Measurements from ENCODE around the gene CDC42EP3.

CDC42EP3 gene

DNA sequence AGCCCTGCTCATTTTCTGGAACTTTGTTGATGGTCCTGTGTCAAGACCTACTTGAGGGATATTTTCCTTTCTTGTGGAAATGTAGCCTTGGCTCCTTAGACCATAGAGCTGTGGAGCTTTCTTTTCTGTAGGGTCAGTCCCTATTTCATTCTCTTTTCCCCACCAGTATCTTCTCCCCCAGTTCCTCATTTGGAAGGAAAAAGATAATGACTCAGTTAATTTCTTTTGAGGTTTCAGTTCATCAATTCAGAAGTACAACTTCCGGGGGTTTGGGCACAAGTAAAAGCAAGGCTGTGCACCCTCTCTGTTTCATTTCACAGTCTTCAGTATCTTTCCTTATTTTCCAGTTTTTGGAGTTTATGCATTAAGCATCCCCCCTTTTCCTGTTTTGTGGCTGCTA, 70.7 kb downstream of the CDC42EP3 start:
- peak overlapping the region; percentile 30; the same call in 1 of the 2 replicates for H3K4me3 ChIP-seq (ENCODE audit: low read length)
- H3K27me3 ChIP-seq (ENCODE audit: low read depth, low read length) = no peaks in the 10 kb centered on the region
- H3K4me2 ChIP-seq (ENCODE audit: low read length) = peak overlapping the region; percentile 63
- TF ChIP-seq, protein P1, sequence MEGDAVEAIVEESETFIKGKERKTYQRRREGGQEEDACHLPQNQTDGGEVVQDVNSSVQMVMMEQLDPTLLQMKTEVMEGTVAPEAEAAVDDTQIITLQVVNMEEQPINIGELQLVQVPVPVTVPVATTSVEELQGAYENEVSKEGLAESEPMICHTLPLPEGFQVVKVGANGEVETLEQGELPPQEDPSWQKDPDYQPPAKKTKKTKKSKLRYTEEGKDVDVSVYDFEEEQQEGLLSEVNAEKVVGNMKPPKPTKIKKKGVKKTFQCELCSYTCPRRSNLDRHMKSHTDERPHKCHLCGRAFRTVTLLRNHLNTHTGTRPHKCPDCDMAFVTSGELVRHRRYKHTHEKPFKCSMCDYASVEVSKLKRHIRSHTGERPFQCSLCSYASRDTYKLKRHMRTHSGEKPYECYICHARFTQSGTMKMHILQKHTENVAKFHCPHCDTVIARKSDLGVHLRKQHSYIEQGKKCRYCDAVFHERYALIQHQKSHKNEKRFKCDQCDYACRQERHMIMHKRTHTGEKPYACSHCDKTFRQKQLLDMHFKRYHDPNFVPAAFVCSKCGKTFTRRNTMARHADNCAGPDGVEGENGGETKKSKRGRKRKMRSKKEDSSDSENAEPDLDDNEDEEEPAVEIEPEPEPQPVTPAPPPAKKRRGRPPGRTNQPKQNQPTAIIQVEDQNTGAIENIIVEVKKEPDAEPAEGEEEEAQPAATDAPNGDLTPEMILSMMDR (IDR thresholded peaks at IDR 0.05; ENCODE audit: low read depth, low read length) = no peak
- no peak for TF ChIP-seq EZH2phosphoT487 (IDR thresholded peaks at IDR 0.05; ENCODE audit: low read depth)
- no peak overlapping the region for H2AFZ ChIP-seq (ENCODE audit: low read depth, low read length)
- no peaks in the 10 kb centered on the region for H4K20me1 ChIP-seq (ENCODE audit: insufficient read depth, low read length)
- peak overlapping the region; percentile 33; the same call in 1 of the 2 replicates for H3K9ac ChIP-seq (ENCODE audit: low read length)
- peaks cover 35% of the 10 kb centered on the region for H3K4me1 ChIP-seq (ENCODE audit: low read length)
- peaks cover 4% of the 10 kb centered on the region; the same call in 1 of the 2 replicates for H3K9me3 ChIP-seq (ENCODE audit: insufficient read depth, low read length)
- H3K79me2 ChIP-seq (ENCODE audit: low read length) = no peaks in the 10 kb centered on the region
- peak overlapping the region; percentile 52 for H3K27ac ChIP-seq (ENCODE audit: low read length)
- H3K36me3 ChIP-seq (replicated peaks; ENCODE audit: low read depth, low read length) = no peaks in the 10 kb centered on the region

DNA sequence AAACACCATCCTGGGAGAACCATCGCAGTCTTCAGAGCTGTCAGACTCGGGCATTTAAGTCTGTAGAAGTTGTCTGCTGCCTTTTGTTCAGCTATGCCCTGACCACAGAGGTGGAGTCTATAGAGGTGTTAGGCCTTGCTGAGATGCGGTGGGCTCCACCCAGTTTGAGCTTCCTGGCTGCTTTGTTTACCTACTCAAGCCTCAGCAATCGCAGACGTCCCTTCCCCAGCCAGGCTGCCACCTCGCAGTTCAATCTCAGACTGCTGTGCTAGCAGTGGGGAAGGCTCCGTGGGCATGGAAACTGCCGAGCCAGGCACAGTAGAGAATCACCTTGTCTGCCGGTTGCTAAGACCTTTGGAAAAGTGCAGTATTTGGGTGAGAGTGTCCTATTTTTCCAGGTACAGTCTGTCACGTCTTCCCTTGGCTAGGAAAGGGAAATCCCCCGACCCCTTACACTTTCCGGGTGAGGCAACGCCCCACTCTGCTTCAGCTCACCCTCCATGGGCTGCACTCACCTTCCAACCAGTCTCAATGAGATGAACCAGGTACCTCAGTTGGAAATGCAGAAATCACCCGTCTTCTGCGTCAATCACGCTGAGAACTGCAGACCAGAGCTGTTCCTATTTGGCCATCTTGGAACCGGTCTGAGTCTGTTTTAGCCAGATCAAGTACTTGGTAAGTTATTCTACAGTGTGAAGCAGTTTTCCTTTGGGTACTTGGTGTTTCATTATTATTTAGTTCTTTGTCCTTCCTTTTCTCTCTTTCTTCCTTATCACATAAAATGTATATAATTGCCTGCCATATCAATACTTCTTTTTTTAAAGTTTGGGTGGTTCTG, 71.5 kb downstream of the CDC42EP3 start:
- Histone ChIP-seq H3K27me3 (ENCODE audit: low read depth, low read length) (no peaks in the 10 kb centered on the region), H3K9me3 (ENCODE audit: insufficient read depth, low read length) (no peaks in the 10 kb centered on the region), H3K79me2 (ENCODE audit: low read length) (no peaks in the 10 kb centered on the region), H4K20me1 (ENCODE audit: insufficient read depth, low read length) (no peaks in the 10 kb centered on the region), H2AFZ (ENCODE audit: low read depth, low read length) (no peak overlapping the region), H3K4me2 (ENCODE audit: low read length) (peak overlapping the region; percentile 63), H3K36me3 (replicated peaks; ENCODE audit: low read depth, low read length) (no peaks in the 10 kb centered on the region), H3K4me3 (ENCODE audit: low read length) (peak overlapping the region; percentile 9; the same call in 1 of the 2 replicates), H3K9ac (ENCODE audit: low read length) (no peak overlapping the region), H3K27ac (ENCODE audit: low read length) (peak overlapping the region; percentile 52), H3K4me1 (ENCODE audit: low read length) (peaks cover 35% of the 10 kb centered on the region)
- TF ChIP-seq, protein P1 (IDR thresholded peaks at IDR 0.05; ENCODE audit: low read depth, low read length) = no peak
- TF ChIP-seq EZH2phosphoT487 (IDR thresholded peaks at IDR 0.05; ENCODE audit: low read depth) = no peak

DNA sequence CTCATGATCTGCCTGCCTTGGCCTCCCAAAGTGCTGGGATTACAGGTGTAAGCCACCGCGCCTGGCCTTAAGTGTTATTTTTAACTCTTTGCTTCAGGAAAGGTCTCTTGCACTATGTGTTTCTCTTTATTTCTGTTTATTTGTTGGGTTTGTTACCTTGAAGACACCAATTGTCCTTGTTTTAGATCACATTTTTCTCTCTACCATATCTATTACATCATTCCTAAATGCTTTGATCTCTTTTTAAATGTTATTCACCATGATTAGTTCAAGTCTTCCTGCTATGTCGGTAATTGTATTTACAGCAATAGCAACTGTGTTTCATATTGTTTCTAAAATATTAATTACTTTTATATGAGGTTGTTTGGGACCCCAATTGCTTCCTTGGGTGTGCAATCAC, 77.7 kb downstream of the CDC42EP3 start:
- no peak overlapping the region for H3K4me2 ChIP-seq (ENCODE audit: low read length)
- no peak overlapping the region for H2AFZ ChIP-seq (ENCODE audit: low read depth, low read length)
- H3K36me3 ChIP-seq (replicated peaks; ENCODE audit: low read depth, low read length) = no peaks in the 10 kb centered on the region
- H4K20me1 ChIP-seq (ENCODE audit: insufficient read depth, low read length) = no peaks in the 10 kb centered on the region
- H3K9ac ChIP-seq (ENCODE audit: low read length) = no peak overlapping the region
- TF ChIP-seq, protein P1 (IDR thresholded peaks at IDR 0.05; ENCODE audit: low read depth, low read length) = no peak
- H3K27ac ChIP-seq (ENCODE audit: low read length) = no peak overlapping the region
- H3K4me1 ChIP-seq (ENCODE audit: low read length) = peaks cover 14% of the 10 kb centered on the region
- no peaks in the 10 kb centered on the region for H3K79me2 ChIP-seq (ENCODE audit: low read length)
- no peaks in the 10 kb centered on the region for H3K27me3 ChIP-seq (ENCODE audit: low read depth, low read length)
- H3K4me3 ChIP-seq (ENCODE audit: low read length) = no peak overlapping the region
- 0 out of 2 replicates have a peak, but pooled peaks cover 4% of the 10 kb centered on the region for H3K9me3 ChIP-seq (ENCODE audit: insufficient read depth, low read length)

DNA sequence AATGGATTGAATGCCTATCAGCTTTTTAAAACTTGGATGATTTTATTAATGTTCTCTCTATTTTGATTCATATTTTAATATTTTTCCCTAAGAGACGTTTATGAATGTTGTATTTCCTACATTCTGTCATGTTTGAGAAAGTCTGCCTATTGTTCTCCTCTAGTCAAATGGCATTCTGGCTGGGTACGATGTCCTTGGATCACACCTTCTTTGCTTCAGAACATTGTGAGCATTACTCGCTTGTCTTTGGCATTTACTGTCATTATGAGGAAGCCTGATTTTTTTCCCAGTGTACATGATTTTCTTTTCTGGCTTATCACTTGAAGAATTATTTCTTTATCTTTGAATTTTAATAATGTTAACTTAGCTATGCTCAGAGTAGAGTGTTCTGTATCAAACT, 78.4 kb downstream of the CDC42EP3 start:
- Histone ChIP-seq H3K27ac (ENCODE audit: low read length) (no peak overlapping the region), H3K79me2 (ENCODE audit: low read length) (no peaks in the 10 kb centered on the region), H3K4me1 (ENCODE audit: low read length) (peaks cover 15% of the 10 kb centered on the region), H3K36me3 (replicated peaks; ENCODE audit: low read depth, low read length) (no peaks in the 10 kb centered on the region), H3K9ac (ENCODE audit: low read length) (no peak overlapping the region), H3K27me3 (ENCODE audit: low read depth, low read length) (no peaks in the 10 kb centered on the region), H2AFZ (ENCODE audit: low read depth, low read length) (no peak overlapping the region), H3K9me3 (ENCODE audit: insufficient read depth, low read length) (0 out of 2 replicates have a peak, but pooled peaks cover 4% of the 10 kb centered on the region), H4K20me1 (ENCODE audit: insufficient read depth, low read length) (no peaks in the 10 kb centered on the region), H3K4me2 (ENCODE audit: low read length) (no peak overlapping the region), H3K4me3 (ENCODE audit: low read length) (no peak overlapping the region)
- TF ChIP-seq, protein P1 (IDR thresholded peaks at IDR 0.05; ENCODE audit: low read depth, low read length) = no peak
- TF ChIP-seq EZH2phosphoT487 (IDR thresholded peaks at IDR 0.05; ENCODE audit: low read depth) = no peak

Data from OCI-LY3 (cell line).